ENCODE data around the gene ABLIM1. TPM values are rescaled to one million over a fixed set of nuclear protein-coding genes. Genes with fewer than 3 reads are reported as not detected.

Gene ABLIM1
- total RNA-seq, 2 donors from 2014 or later: 58.7 to 154 TPM

- H3K4me1 Mint-ChIP-seq: no peaks in the 10 kb centered on the region
- no peak overlapping the region for H3K4me3 Mint-ChIP-seq
- H3K27ac Mint-ChIP-seq: no peak overlapping the region
- H3K36me3 Mint-ChIP-seq (ENCODE audit: low read depth): no peaks in the 10 kb centered on the region
- peaks cover 26% of the 10 kb centered on the region for H3K27me3 Mint-ChIP-seq
- H3K9me3 Mint-ChIP-seq: no peaks in the 10 kb centered on the region
- ATAC-seq (replicated peaks): no peak
Measured at GRCh38 chr10:114418109-114418508, 240.0 kb downstream of the ABLIM1 start.

- Mint-ChIP-seq H3K4me3 (no peak overlapping the region), H3K9me3 (no peaks in the 10 kb centered on the region), H3K27ac (no peak overlapping the region), H3K4me1 (no peaks in the 10 kb centered on the region), H3K27me3 (peaks cover 25% of the 10 kb centered on the region), H3K36me3 (ENCODE audit: low read depth) (no peaks in the 10 kb centered on the region)
- no peak for ATAC-seq (replicated peaks)
Measured at GRCh38 chr10:114412907-114413797, 244.9 kb downstream of the ABLIM1 start.

- Mint-ChIP-seq H3K9me3 (no peaks in the 10 kb centered on the region), H3K27ac (no peak overlapping the region), H3K4me3 (no peak overlapping the region), H3K4me1 (no peaks in the 10 kb centered on the region), H3K27me3 (peaks cover 36% of the 10 kb centered on the region), H3K36me3 (ENCODE audit: low read depth) (no peaks in the 10 kb centered on the region)
- ATAC-seq (replicated peaks): no peak
Measured at GRCh38 chr10:114408968-114409444, 249.1 kb downstream of the ABLIM1 start.

GRCh38 chr10:114408112-114408967 lies 249.7 kb downstream of the ABLIM1 start:
- ATAC-seq (replicated peaks): no peak
- H3K4me3 Mint-ChIP-seq: no peak overlapping the region
- no peaks in the 10 kb centered on the region for H3K4me1 Mint-ChIP-seq
- H3K27me3 Mint-ChIP-seq: peaks cover 31% of the 10 kb centered on the region
- H3K9me3 Mint-ChIP-seq: no peaks in the 10 kb centered on the region
- H3K36me3 Mint-ChIP-seq (ENCODE audit: low read depth): no peaks in the 10 kb centered on the region
- no peak overlapping the region for H3K27ac Mint-ChIP-seq

- Mint-ChIP-seq H3K4me1 (no peaks in the 10 kb centered on the region), H3K9me3 (no peaks in the 10 kb centered on the region), H3K4me3 (no peak overlapping the region), H3K36me3 (ENCODE audit: low read depth) (no peaks in the 10 kb centered on the region), H3K27ac (no peak overlapping the region), H3K27me3 (peaks cover 44% of the 10 kb centered on the region)
- ATAC-seq (replicated peaks): no peak
Measured at GRCh38 chr10:114406455-114406854, 251.6 kb downstream of the ABLIM1 start.

GRCh38 chr10:114405011-114405350 lies 253.1 kb downstream of the ABLIM1 start:
- Mint-ChIP-seq H3K9me3 (no peaks in the 10 kb centered on the region), H3K4me1 (no peaks in the 10 kb centered on the region), H3K27me3 (peaks cover 57% of the 10 kb centered on the region), H3K4me3 (no peak overlapping the region), H3K27ac (no peak overlapping the region), H3K36me3 (ENCODE audit: low read depth) (no peaks in the 10 kb centered on the region)
- no peak for ATAC-seq (replicated peaks)

- H3K4me1 Mint-ChIP-seq: no peaks in the 10 kb centered on the region
- ATAC-seq (replicated peaks): no peak
- no peaks in the 10 kb centered on the region for H3K36me3 Mint-ChIP-seq (ENCODE audit: low read depth)
Measured at GRCh38 chr10:114404171-114405010, 253.7 kb downstream of the ABLIM1 start, which contains the start of gene AFAP1L2. Gene AFAP1L2 (minus strand): TSS chr10:114404502. CDS start chr10:114404455, 47 bp downstream.

GRCh38 chr10:114403541-114404161 lies 254.4 kb downstream of the ABLIM1 start:
- no peaks in the 10 kb centered on the region for H3K4me1 Mint-ChIP-seq
- peak overlapping the region; percentile 51 for H3K4me3 Mint-ChIP-seq
- ATAC-seq (replicated peaks): no peak

More at GRCh38 chr10:114404171-114405010, 253.7 kb downstream of the ABLIM1 start, which contains the start of gene AFAP1L2:
- peaks cover 61% of the 10 kb centered on the region for H3K27me3 Mint-ChIP-seq
- H3K4me3 Mint-ChIP-seq: peak within 1 kb of the TSS; percentile 51
- H3K27ac Mint-ChIP-seq: no peak within 1 kb of the TSS
- H3K9me3 Mint-ChIP-seq: no peaks in the 10 kb centered on the region

GRCh38 chr10:114402871-114403540 lies 255.1 kb downstream of the ABLIM1 start:
- no peak overlapping the region for H3K27ac Mint-ChIP-seq
- ATAC-seq (replicated peaks): no peak
- H3K36me3 Mint-ChIP-seq (ENCODE audit: low read depth): no peaks in the 10 kb centered on the region
- no peaks in the 10 kb centered on the region for H3K9me3 Mint-ChIP-seq
- peaks cover 66% of the 10 kb centered on the region for H3K27me3 Mint-ChIP-seq
- H3K4me1 Mint-ChIP-seq: no peaks in the 10 kb centered on the region
- H3K4me3 Mint-ChIP-seq: peak overlapping the region; percentile 51

More at GRCh38 chr10:114403541-114404161, 254.4 kb downstream of the ABLIM1 start:
- Mint-ChIP-seq H3K9me3 (no peaks in the 10 kb centered on the region), H3K36me3 (ENCODE audit: low read depth) (no peaks in the 10 kb centered on the region), H3K27ac (no peak overlapping the region), H3K27me3 (peaks cover 67% of the 10 kb centered on the region)

- no peaks in the 10 kb centered on the region for H3K36me3 Mint-ChIP-seq (ENCODE audit: low read depth)
Measured at GRCh38 chr10:114402233-114402632, 255.8 kb downstream of the ABLIM1 start.

GRCh38 chr10:114401195-114401791 lies 256.8 kb downstream of the ABLIM1 start:
- H3K27me3 Mint-ChIP-seq: peaks cover 64% of the 10 kb centered on the region
- H3K4me1 Mint-ChIP-seq: no peaks in the 10 kb centered on the region
- no peaks in the 10 kb centered on the region for H3K36me3 Mint-ChIP-seq (ENCODE audit: low read depth)
- H3K27ac Mint-ChIP-seq: no peak overlapping the region
- no peak for ATAC-seq (replicated peaks)
- H3K9me3 Mint-ChIP-seq: no peaks in the 10 kb centered on the region
- H3K4me3 Mint-ChIP-seq: no peak overlapping the region

More at GRCh38 chr10:114402233-114402632, 255.8 kb downstream of the ABLIM1 start:
- Mint-ChIP-seq H3K4me1 (no peaks in the 10 kb centered on the region), H3K27ac (no peak overlapping the region), H3K9me3 (no peaks in the 10 kb centered on the region), H3K4me3 (no peak overlapping the region), H3K27me3 (peaks cover 62% of the 10 kb centered on the region)
- no peak for ATAC-seq (replicated peaks)

- no peak overlapping the region for H3K27ac Mint-ChIP-seq
- H3K4me3 Mint-ChIP-seq: no peak overlapping the region
- H3K27me3 Mint-ChIP-seq: peaks cover 66% of the 10 kb centered on the region
- no peaks in the 10 kb centered on the region for H3K36me3 Mint-ChIP-seq (ENCODE audit: low read depth)
- ATAC-seq (replicated peaks): no peak
- no peaks in the 10 kb centered on the region for H3K4me1 Mint-ChIP-seq
- H3K9me3 Mint-ChIP-seq: no peaks in the 10 kb centered on the region
Measured at GRCh38 chr10:114400091-114400490, 258.0 kb downstream of the ABLIM1 start.

GRCh38 chr10:114399576-114399975 lies 258.5 kb downstream of the ABLIM1 start:
- Mint-ChIP-seq H3K27me3 (peaks cover 68% of the 10 kb centered on the region), H3K36me3 (ENCODE audit: low read depth) (no peaks in the 10 kb centered on the region), H3K27ac (no peak overlapping the region), H3K4me1 (no peaks in the 10 kb centered on the region), H3K4me3 (no peak overlapping the region), H3K9me3 (no peaks in the 10 kb centered on the region)
- ATAC-seq (replicated peaks): no peak
